Esophagus muscularis mucosa (tissue), 4 donors: ENCODE measurements around the gene HYDIN.

ENCODE experiments used
- EP300 ChIP-seq: sonication (generic); formaldehyde crosslinking; IDR thresholded peaks from one replicate; pipeline ENCODE4 v1.6.1; 2017; ENCODE audit warnings: antibody characterized with exemption
- POLR2A ChIP-seq: fragments of 450-650 bp; IDR thresholded peaks from one replicate; pipeline ENCODE4 v1.6.1; 2017; ENCODE audit warnings: antibody characterized with exemption, moderate library complexity, mild to moderate bottlenecking, low read depth
- POLR2AphosphoS5 ChIP-seq, 2 donors: sonication (generic); formaldehyde crosslinking; IDR thresholded peaks; one replicate each; pipeline ENCODE4 v1.6.1; 2017; ENCODE audit warnings: antibody characterized with exemption in 2 of 2
- TF ChIP-seq, protein P1 (sequence below), 3 experiments: fragments of 200-600 bp in 2 of 3; fragments of 450-650 bp in 1 of 3; sonication (generic) in 2 of 3; IDR thresholded peaks; one replicate each; pipeline ENCODE4 v1.5.1; 2017 to 2019; ENCODE audit warnings: antibody characterized with exemption in 3 of 3, mild to moderate bottlenecking in 2 of 3, moderate library complexity in 1 of 3

DNA sequence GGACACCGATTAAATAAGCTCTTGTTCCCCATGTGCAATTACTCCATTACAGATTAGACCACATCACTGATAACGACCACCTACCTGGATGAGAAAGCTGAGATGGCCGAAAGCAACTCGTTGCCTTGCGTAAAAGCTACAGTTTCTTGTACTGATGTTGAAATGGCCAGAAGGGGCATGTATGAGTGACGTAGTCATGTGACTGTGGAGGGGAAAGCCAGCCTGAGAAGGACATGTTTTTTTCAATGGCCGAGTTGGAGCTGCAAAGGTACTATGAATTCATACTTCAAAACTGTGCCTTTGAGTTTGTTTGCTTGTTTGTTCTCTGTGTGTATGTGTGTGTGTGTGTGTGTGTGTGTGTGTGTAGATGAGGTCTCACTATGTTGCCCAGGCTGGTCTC lies 17.0 kb upstream of the HYDIN start:
- TF ChIP-seq, protein P1, sequence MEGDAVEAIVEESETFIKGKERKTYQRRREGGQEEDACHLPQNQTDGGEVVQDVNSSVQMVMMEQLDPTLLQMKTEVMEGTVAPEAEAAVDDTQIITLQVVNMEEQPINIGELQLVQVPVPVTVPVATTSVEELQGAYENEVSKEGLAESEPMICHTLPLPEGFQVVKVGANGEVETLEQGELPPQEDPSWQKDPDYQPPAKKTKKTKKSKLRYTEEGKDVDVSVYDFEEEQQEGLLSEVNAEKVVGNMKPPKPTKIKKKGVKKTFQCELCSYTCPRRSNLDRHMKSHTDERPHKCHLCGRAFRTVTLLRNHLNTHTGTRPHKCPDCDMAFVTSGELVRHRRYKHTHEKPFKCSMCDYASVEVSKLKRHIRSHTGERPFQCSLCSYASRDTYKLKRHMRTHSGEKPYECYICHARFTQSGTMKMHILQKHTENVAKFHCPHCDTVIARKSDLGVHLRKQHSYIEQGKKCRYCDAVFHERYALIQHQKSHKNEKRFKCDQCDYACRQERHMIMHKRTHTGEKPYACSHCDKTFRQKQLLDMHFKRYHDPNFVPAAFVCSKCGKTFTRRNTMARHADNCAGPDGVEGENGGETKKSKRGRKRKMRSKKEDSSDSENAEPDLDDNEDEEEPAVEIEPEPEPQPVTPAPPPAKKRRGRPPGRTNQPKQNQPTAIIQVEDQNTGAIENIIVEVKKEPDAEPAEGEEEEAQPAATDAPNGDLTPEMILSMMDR (IDR thresholded peaks at IDR 0.05), result no peak
- TF ChIP-seq POLR2AphosphoS5 (IDR thresholded peaks at IDR 0.05) (no peak), POLR2A (no peak), EP300 (no peak)
